Activated naive CD8-positive, alpha-beta T cell treated with anti-CD3 and anti-CD28 coated beads, Interleukin-2, amount 10 ng/mL, durations not matched to agents 7 days and 5 days (primary cell): ENCODE results near the gene CD99L2. TPM values are rescaled to one million over a fixed set of nuclear protein-coding genes. Genes with fewer than 3 reads are reported as not detected.

Experiments
- ATAC-seq: fragments of 150-1000 bp; cut with Tn5 transposase; one replicate; pipeline ENCODE4 v1.10.0; 2021; ENCODE audit warnings: low read depth, moderate library complexity
- POLR2A ChIA-PET: fragments of 350-600 bp; sonication (Branson Sonifier 250); formaldehyde crosslinking; loops from one replicate; lab custom pipeline; 2021; ENCODE audit warnings: antibody characterized with exemption; lab: Charles Lee
- DNase-seq: peaks from one replicate; pipeline ENCODE4 v3.0.0; 2021
- H3K27ac Mint-ChIP-seq: one replicate; pipeline ENCODE4 v1.8.0; 2022; ENCODE audit warnings: mild to moderate bottlenecking, mixed read lengths
- H3K27me3 Mint-ChIP-seq: one replicate; pipeline ENCODE4 v1.8.0; 2022; ENCODE audit warnings: mild to moderate bottlenecking, moderate library complexity, mixed read lengths
- H3K36me3 Mint-ChIP-seq: one replicate; pipeline ENCODE4 v1.8.0; 2021; ENCODE audit warnings: mild to moderate bottlenecking, mixed read lengths
- H3K4me1 Mint-ChIP-seq: one replicate; pipeline ENCODE4 v1.8.0; 2021; ENCODE audit warnings: mixed read lengths
- H3K4me3 Mint-ChIP-seq: one replicate; pipeline ENCODE4 v1.8.0; 2022; ENCODE audit warnings: mild to moderate bottlenecking, moderate library complexity, mixed read lengths
- H3K9me3 Mint-ChIP-seq: one replicate; pipeline ENCODE4 v1.8.0; 2021; ENCODE audit warnings: mixed read lengths
- total RNA-seq, 2 experiments: library from RNA; stranded (reverse); gene quantifications; one replicate each; pipeline ENCODE4 v1.2.3, GENCODE V29; 2021

CD99L2 gene
- total RNA-seq, 2 experiments from 2014 or later: 18.5 to 19.6 TPM

- Mint-ChIP-seq H3K36me3 (peaks cover 1% of the 10 kb centered on the region), H3K4me3 (no peak overlapping the region), H3K27ac (no peak overlapping the region), H3K9me3 (no peaks in the 10 kb centered on the region), H3K4me1 (peaks cover 4% of the 10 kb centered on the region), H3K27me3 (no peaks in the 10 kb centered on the region)
- DNase-seq (no peak), ATAC-seq (no peak)
- POLR2A ChIA-PET: no interaction called here
Measured at GRCh38 chrX:150781677-150782076, 116.8 kb downstream of the CD99L2 start.

DNA sequence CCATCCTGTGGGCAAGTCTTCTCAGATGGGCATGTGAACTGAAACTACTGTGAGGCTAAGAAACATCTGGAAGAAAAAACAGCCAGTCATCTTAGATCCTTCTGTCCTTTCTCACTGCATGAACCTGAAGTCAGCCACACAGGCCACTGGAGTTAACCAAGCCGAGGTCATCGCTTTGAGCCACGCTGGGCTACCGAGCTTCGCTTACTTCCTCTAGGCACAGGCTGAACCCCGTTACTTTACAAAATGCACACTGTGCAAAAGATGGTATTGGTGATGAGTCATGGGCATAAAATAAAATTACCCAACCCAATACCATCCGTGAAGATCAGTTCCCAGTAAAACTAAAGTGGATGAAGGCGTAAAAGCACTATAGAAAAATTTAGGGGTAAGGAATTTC is 119.1 kb downstream of the CD99L2 start:
- no peak overlapping the region for H3K4me3 Mint-ChIP-seq
- DNase-seq: no peak
- no peak for ATAC-seq
- POLR2A ChIA-PET: no interaction called here
- peaks cover 1% of the 10 kb centered on the region for H3K36me3 Mint-ChIP-seq
- no peaks in the 10 kb centered on the region for H3K27me3 Mint-ChIP-seq
- no peak overlapping the region for H3K27ac Mint-ChIP-seq
- peaks cover 4% of the 10 kb centered on the region for H3K4me1 Mint-ChIP-seq
- no peaks in the 10 kb centered on the region for H3K9me3 Mint-ChIP-seq

DNA sequence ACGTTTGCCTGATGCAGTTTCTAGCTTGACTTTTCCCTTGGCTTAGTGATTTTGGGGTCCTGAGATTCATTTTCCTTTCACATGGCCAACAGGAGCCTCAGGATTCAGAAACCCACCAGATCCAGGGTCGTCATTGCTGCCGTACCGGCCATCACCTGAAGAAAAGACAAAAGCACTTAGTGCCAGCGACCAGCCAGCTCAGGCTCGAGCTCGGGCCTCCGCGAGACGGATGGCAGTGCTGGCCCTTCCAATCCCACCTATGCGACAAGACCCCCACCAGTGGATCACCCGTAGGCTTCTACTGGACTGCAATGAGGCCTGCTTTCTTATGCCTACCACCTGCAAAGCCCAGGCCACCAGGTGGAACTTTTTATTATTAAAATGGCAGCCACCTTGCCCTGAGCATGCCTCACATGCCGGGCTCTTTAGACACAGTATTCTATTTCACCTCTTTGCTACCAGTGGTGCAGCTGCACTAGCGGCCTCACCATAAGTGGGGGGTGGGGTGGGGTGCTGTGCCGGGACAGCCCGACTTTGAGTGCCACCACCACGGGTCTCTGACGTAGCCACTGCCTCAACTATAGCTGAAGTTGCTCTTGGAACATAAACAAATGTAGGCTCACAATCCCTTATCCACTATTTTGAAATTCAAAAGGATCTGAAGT is 121.0 kb downstream of the CD99L2 start:
- POLR2A ChIA-PET: no interaction called here
- DNase-seq (no peak), ATAC-seq (no peak)
- Mint-ChIP-seq H3K4me1 (peaks cover 4% of the 10 kb centered on the region), H3K36me3 (peaks cover 1% of the 10 kb centered on the region), H3K27me3 (no peaks in the 10 kb centered on the region), H3K27ac (no peak overlapping the region), H3K9me3 (no peaks in the 10 kb centered on the region), H3K4me3 (no peak overlapping the region)

- ATAC-seq: no peak
- no peaks in the 10 kb centered on the region for H3K27me3 Mint-ChIP-seq
- POLR2A ChIA-PET: no interaction called here
Measured at GRCh38 chrX:150775569-150776350, 122.7 kb downstream of the CD99L2 start.

GRCh38 chrX:150774798-150775568 is 123.5 kb downstream of the CD99L2 start:
- DNase-seq (no peak), ATAC-seq (no peak)
- no peak overlapping the region for H3K27ac Mint-ChIP-seq
- H3K27me3 Mint-ChIP-seq: no peaks in the 10 kb centered on the region
- H3K4me3 Mint-ChIP-seq: no peak overlapping the region
- POLR2A ChIA-PET: no interaction called here
- H3K36me3 Mint-ChIP-seq: peaks cover under 1% of the 10 kb centered on the region
- H3K9me3 Mint-ChIP-seq: no peaks in the 10 kb centered on the region
- peaks cover 5% of the 10 kb centered on the region for H3K4me1 Mint-ChIP-seq

More at GRCh38 chrX:150775569-150776350, 122.7 kb downstream of the CD99L2 start:
- no peak for DNase-seq
- Mint-ChIP-seq H3K9me3 (no peaks in the 10 kb centered on the region), H3K4me1 (peaks cover 6% of the 10 kb centered on the region), H3K27ac (no peak overlapping the region), H3K4me3 (no peak overlapping the region), H3K36me3 (peaks cover 1% of the 10 kb centered on the region)

DNA sequence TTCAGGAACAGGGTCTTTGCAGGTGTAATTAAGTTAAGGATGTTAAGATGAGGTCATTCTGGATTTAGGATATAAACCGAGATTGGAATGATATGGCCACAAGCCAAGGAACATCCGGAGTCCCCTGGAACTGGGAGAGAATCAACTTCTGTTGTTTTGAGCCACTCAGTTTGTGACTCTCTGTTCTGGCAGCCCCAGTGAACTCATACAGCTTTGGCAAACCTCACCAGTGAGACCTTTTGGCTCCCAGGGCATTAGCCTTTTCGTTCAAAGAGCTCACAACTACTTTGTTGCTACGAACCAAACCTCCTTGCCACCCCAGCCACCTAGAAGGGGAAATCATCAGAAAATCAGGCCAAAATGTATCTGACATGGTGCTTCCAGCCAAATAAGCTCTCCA is 124.8 kb downstream of the CD99L2 start:
- no peak for ATAC-seq
- Mint-ChIP-seq H3K4me3 (no peak overlapping the region), H3K4me1 (peaks cover 2% of the 10 kb centered on the region), H3K36me3 (no peaks in the 10 kb centered on the region), H3K27ac (no peak overlapping the region), H3K9me3 (no peaks in the 10 kb centered on the region), H3K27me3 (no peaks in the 10 kb centered on the region)
- DNase-seq: no peak
- POLR2A ChIA-PET: no interaction called here

- no peak overlapping the region for H3K27ac Mint-ChIP-seq
- POLR2A ChIA-PET: no interaction called here
- H3K27me3 Mint-ChIP-seq: no peaks in the 10 kb centered on the region
- no peaks in the 10 kb centered on the region for H3K36me3 Mint-ChIP-seq
- no peak overlapping the region for H3K4me3 Mint-ChIP-seq
- no peaks in the 10 kb centered on the region for H3K9me3 Mint-ChIP-seq
- DNase-seq: no peak
- H3K4me1 Mint-ChIP-seq: peaks cover 2% of the 10 kb centered on the region
- no peak for ATAC-seq
Measured at GRCh38 chrX:150773117-150773516, 125.4 kb downstream of the CD99L2 start.

DNA sequence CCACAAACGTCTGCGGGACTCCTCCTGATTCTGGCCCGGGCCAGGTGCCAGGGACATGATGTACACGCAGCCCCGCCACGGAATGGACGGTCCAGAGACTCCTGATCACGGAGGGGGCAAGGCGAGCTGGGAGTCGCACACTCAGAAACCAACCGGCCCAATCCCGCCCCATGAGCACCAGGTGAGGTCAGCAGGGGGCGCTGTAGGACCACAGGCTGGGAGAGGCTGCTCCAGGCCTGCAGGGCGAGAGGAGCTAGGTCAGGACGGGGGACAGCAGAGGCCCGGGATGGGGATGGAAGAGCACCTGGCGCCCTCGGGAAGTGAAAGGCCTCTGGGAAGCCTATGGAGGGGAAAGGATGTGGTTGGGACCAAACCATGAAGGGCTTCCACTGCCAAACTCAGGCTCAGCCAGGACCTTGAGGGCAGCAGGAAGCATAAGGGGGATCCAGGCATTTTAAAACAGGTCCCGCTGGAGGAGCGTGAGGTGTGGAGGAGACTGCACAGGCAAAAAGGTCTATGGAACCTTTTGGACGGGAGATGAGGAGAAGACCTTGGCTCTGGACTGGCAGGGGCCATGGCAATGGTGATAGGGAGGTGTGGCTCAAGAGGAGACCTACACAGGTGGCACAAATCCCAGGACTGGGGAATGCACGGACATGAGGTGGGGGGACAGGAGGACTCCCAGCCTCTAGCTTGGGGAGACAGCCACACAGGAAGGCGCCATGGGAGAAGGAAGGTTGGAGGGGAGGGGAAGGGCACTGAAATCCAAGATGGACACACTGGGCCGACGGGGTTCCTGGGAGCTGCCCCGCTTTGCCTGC is 126.1 kb downstream of the CD99L2 start:
- peaks cover 2% of the 10 kb centered on the region for H3K4me1 Mint-ChIP-seq
- no peaks in the 10 kb centered on the region for H3K27me3 Mint-ChIP-seq
- POLR2A ChIA-PET: interaction anchor here (1.0 kb wide), 1 partner anchor 310 kb away, joined by 3 read pairs; no protein-coding TSS in a partner anchor
- no peak overlapping the region for H3K4me3 Mint-ChIP-seq
- ATAC-seq (peak; percentile 85), DNase-seq (peak; percentile 83)
- H3K27ac Mint-ChIP-seq: no peak overlapping the region
- H3K9me3 Mint-ChIP-seq: no peaks in the 10 kb centered on the region
- H3K36me3 Mint-ChIP-seq: no peaks in the 10 kb centered on the region

DNA sequence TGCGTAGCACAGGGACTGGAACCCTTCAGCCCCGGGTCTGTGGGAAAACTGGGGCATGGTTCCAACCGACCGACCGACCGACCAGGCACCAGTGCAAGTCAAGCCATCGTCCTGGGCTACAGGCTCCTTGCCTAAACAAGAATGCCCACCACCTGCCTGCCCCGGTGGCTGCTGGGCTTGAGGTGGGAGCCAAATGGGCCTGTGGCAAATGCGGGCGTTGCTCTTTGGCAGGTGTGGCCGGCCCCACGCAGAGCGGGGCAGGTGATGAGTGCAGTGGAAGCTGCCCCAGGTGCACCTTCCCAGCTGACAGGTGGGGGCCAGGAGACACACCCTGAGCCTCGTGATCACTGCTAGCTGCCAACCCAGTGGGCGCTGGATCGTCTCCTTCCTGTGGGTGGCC is 127.4 kb downstream of the CD99L2 start:
- Mint-ChIP-seq H3K4me3 (no peak overlapping the region), H3K36me3 (no peaks in the 10 kb centered on the region), H3K9me3 (no peaks in the 10 kb centered on the region), H3K4me1 (peaks cover 2% of the 10 kb centered on the region), H3K27me3 (no peaks in the 10 kb centered on the region), H3K27ac (no peak overlapping the region)
- DNase-seq (no peak), ATAC-seq (no peak)
- POLR2A ChIA-PET: interaction anchor here (1.0 kb wide), 1 partner anchor 312 kb away, joined by 3 read pairs; no protein-coding TSS in a partner anchor

GRCh38 chrX:150770623-150771022 is 127.8 kb downstream of the CD99L2 start:
- no peak for DNase-seq
- no peaks in the 10 kb centered on the region for H3K36me3 Mint-ChIP-seq
- no peak overlapping the region for H3K27ac Mint-ChIP-seq
- no peaks in the 10 kb centered on the region for H3K27me3 Mint-ChIP-seq
- H3K4me3 Mint-ChIP-seq: no peak overlapping the region
- peaks cover 2% of the 10 kb centered on the region for H3K4me1 Mint-ChIP-seq
- POLR2A ChIA-PET: no interaction called here
- H3K9me3 Mint-ChIP-seq: no peaks in the 10 kb centered on the region
- no peak for ATAC-seq

- Mint-ChIP-seq H3K4me1 (peaks cover 2% of the 10 kb centered on the region), H3K36me3 (no peaks in the 10 kb centered on the region), H3K4me3 (no peak overlapping the region), H3K27ac (no peak overlapping the region), H3K9me3 (no peaks in the 10 kb centered on the region), H3K27me3 (no peaks in the 10 kb centered on the region)
- POLR2A ChIA-PET: no interaction called here
- DNase-seq: no peak
- no peak for ATAC-seq
Measured at GRCh38 chrX:150769408-150769807, 129.1 kb downstream of the CD99L2 start.

- H3K36me3 Mint-ChIP-seq: no peaks in the 10 kb centered on the region
- ATAC-seq (no peak), DNase-seq (no peak)
- POLR2A ChIA-PET: no interaction called here
- no peak overlapping the region for H3K4me3 Mint-ChIP-seq
- H3K9me3 Mint-ChIP-seq: no peaks in the 10 kb centered on the region
- H3K27me3 Mint-ChIP-seq: no peaks in the 10 kb centered on the region
- peaks cover 2% of the 10 kb centered on the region for H3K4me1 Mint-ChIP-seq
- no peak overlapping the region for H3K27ac Mint-ChIP-seq
Measured at GRCh38 chrX:150768580-150769190, 129.8 kb downstream of the CD99L2 start.
